Activated CD4-positive, CD25-positive, alpha-beta regulatory T cell (primary cell): Measurements from ENCODE around the gene LPP.

Experiments used
- DNase-seq, 4 experiments: peaks; one replicate each; lab custom pipeline; 2025; lab: John Stamatoyannopoulos, UW

The LPP gene

DNA sequence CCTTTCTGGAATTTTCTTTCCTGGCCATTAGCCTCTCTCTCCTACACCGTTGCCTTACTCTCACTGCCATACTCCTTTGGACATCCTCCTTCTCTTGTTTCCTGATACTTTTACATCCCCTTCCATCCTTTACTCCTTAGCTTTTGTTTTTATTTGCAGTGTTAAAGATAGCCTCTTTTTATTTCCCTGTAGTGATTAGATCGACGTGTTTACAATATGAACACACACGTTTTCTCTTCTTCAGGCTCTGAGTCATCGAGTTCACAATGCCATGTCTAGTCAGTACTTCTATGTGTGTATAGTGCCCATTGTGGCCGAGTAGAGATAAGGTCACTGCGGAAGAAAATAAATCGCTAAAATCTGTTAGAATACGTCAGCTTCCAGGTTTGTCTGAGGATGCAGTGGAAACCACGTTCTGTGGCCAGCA, 208.5 kb downstream of the LPP start:
- no peak for DNase-seq

DNA sequence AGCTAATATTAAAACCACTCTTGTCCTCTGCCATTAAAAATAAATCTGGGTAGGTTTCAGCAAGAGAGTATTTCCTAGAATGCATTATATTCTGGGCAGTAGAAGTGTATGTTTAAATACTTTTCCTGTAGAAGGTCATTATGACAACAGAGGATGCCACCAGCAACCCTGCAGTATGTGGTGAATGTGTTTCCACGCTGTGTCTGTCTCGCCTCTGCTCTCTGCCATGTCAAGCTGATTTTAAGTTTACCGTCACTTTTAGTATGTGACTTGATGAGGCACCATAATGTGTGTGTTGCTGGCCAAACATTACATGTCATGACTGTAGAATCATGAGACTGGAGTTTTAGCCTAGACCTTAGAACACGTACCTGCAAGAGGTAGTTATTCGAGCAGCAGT, 211.2 kb downstream of the LPP start:
- DNase-seq = no peak

DNA sequence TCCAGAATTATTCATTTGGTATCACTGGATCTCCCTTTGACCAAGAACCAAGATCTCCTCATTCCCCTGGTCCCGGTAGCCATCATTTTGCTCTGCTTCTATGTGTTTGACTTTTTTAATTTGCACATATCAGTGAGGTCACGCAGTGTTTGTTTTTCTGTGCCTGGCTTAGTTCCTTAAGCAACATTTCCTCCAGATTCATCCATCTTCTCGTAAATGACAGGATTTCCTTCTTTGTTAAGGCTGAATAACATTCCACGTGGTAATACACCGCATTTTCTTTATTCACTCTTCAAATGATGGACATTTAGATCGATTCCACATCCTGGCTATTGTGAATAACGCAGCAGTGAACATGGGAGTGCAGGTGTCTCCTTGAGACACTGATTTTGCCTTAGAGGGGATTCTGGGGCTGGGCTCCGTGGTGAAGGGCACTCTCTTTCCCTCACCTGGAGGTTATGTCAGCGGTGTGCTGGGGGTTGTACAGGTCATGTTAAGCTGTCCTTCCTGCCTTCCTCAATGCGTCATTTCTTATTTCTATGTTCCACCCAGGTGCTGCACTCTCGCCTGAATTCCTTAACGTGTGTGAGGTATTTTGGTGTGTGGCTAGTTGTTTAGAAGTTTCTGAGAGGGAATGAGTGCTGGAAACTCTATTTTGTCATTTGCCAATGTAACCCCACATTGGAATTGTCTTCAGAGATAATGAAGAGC, 212.2 kb downstream of the LPP start:
- no peak for DNase-seq

DNA sequence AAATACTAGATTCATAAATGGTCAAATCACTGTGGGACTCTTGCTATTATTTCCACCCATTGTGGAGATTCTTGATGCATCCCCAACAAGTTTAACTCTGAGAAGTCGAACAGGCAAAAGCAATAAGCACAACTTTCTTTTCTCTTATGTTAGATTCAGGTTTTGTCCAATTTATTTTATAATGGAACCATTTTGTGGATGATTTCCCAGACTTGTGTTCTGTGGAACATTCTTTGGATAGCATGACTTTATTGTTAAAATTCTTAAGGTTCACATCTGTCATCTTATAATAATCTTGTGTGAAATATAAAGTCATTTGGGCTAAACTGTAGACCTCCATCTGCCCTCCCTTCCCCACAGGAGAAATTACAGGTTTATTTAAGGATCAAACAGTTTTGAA, 213.7 kb downstream of the LPP start:
- DNase-seq = no peak

DNA sequence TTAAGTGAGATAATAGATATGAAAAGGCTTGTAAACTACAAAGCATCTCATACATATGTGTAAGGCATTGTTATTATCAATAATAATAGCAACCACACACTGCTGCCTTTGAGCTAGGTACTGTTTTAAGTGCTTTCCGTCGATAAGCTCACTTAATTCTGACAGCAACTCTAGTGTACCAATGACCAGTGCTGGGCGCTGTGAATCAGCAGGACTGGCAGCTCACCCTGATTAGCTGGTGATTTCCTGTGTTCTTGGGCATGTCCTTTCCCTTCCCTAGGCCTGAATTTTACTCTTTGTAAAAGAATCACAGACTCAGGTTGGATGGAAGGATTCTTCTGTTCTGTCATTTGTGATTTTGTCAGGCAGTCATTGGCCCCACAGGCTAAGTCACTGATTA, 215.6 kb downstream of the LPP start:
- DNase-seq = no peak

DNA sequence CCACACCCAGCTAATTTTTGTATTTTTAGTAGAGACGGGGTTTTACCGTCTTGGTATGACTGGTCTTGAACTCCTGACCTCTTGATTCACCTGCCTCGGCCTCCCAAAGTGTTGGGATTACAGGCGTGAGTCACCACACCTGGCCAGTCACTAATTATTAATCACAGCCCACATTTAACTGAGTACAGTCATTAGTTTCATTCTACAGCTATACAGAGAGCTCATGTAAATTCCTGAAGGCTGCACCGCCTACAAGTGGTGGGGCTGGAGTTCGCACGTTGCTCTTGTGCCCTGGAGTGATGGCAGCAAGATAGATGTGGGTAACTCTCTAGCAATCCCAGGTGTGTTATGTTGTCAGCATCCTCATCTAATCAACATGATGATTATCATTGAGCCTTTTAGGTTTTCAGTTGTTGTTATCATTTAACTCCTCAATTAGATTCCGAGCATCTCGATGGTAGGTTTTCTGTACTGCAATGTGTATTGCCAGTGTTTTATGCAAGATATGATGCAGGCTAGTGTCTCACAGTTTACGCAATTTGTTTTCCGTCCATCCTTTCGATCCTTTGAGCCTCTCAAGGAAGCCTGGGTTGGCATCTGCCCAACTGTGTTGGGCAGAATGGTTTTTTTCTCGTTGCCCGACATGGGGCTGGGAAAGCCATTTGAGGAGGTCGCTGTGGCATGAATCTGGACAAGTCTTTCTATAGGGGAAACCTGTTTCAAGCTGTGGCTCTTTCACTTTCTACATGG, 216.3 kb downstream of the LPP start:
- DNase-seq = no peak

DNA sequence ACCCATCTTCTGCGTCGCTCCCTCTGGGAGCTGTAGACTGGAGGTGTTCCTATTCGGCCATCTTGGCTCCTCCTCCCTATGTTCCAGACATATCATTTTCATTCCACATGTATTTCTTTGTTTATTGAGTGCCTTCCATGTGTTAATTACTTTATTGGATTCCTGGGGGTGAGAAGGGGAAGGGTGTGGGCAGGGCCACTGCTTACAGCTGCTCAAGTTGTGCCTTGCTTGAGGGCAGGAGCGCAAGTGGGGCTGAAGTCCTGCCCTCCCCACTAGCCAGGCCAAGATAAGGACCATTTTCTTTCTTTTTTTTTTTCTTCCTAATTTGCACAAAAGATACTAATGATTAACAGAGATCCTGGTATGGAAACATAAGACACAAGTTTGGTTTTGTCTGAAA, 224.8 kb downstream of the LPP start:
- no peak for DNase-seq

DNA sequence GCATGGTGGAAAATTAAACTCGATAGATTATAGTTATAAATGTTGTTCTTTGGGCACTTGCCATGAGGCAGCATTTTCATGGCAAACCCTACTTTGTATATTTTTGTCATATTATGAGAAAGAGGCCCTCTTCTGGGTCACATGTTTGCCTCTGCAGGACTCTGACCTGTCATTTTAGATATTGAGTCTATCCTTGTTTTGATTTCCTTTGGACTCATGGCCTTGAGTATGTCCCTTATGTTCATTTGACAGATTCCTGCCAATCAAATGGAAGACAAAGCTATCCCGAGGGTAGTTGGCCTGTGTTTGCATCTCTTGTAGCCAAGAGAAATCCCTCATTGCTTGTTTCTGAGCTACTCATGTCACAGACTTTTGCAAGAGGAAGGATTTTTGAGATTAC, 226.3 kb downstream of the LPP start:
- DNase-seq = no peak

DNA sequence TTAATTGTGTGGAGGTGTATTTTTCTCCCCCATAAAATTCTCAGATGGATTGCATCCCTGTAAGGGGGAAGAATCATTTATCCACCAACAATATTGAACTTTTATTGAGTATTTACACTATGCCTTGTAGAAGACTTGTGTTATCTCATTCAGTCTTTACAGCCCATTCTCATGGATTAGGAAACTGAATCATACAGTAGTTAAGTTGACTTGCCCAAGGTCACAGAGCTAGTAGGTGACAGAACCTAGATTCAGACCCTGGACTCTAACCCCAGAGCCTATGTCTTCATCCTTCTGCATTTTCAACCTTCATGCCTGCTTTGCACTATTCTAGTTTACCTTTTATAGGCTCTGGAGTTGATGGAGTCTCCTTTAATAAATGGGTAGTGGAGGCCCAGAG, 226.8 kb downstream of the LPP start:
- no peak for DNase-seq

DNA sequence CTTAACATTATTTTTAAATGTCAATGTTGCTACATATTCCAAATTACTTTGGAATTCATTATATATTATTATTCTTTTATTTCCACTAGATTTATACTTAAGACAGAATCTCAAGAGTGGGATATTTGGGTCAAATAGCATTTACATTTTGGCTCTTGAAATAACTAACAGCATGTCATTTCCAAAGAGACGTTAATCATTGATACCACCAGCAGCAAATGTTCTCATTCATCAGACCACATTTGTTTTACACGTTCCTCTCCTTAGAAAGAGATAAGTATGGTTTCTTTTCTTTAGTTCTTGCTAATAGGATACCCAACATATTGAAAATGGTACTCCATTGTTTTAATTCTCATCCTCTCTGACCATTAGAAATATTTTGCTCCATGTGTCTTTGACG, 229.8 kb downstream of the LPP start:
- no peak for DNase-seq

DNA sequence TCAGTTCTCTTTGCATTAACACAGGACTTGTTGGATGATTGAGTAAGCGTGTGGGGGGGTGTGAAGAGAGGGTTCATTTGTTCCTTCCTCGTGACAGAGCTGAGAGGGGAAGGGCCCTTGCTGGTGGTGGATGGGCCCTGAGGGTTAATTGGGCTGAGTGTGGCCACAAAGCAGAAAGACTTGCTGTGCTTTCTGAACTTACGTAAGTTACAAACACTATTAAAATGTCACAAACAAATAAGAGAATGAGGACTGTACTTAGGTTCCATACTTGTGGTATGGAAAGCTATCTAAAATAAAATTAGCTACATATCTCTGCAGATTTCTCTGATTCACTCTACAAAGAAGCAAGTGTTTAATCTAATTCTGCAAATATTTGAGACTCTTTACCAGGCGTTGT, 231.3 kb downstream of the LPP start:
- no peak for DNase-seq

DNA sequence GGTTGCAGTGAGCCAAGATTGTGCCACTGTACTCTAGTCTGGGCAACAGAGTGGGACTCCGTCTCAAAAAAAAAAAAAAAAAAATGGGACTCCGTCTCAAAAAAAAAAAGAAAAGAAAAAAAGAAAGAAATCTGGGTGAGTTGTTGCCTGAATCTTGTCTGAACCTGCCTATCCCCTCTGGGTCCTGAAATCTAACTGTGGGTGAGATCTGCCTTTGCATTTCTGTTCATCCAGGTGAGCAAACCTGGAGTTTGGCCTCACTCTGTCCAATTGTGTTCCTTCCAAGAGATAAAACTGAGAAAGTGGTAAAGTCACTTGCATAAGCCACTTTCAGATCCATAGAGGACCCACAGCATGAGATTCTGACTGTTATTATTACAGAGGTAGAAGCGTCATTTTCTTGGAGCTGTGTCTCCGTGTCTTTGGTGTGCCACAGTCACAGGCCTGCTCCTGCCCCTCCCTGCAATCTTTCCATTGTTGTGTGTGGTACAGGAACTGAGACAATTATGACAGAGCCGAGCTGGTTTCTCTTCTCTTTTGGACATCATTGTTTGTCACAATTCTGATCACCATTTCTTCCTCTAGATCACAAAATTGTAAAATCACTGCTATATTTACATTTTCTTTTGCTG, 235.9 kb downstream of the LPP start:
- DNase-seq = no peak

DNA sequence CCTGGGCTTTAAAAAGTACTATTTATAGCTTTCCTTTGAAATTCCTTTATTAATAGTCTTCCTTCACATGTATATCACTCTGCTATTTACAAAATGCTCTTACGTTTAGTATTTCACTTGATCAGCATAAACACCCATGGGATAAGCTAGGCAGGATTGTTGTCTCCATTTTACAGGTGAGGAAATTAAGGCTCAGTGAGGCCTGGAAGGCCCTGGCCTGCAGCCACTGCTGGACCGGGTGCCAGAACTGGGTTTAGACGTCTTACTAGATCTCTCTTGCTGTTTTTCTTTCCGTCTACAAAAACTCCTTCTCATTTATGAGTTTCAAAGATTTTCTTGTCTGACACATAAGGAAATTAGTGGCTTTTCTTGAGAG, 236.4 kb downstream of the LPP start:
- DNase-seq = no peak

DNA sequence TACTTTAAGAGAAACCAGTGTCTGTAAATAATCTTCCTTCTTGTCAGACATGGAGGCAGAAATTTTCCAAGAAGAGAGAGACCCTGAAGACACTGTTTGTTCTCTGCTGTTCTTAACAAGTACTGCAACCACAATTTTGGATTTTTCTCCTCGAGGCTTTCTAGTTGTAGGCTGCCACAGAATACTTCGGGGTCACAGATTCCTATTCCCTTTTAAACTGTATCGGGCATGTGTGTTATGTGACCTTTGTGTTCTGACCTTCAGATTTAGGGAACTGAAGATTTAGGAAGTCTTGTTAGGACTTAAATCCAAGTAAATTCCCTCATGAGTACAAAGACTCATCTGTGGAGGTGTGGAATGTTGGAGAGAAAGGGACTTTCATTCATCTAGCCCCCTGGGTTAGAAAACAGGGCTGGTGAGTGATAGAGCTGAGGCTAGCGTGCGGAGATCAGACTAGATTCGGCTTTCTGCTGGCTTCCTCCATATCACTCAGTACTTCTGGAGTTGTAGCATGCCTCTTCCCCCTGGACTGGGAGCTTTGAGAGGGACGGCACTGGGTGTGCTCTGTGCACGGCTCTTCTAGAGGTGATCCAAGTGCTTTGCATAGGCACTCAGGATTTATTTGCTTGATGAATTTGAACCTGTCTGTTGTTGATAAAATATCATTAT, 237.0 kb downstream of the LPP start:
- no peak for DNase-seq

DNA sequence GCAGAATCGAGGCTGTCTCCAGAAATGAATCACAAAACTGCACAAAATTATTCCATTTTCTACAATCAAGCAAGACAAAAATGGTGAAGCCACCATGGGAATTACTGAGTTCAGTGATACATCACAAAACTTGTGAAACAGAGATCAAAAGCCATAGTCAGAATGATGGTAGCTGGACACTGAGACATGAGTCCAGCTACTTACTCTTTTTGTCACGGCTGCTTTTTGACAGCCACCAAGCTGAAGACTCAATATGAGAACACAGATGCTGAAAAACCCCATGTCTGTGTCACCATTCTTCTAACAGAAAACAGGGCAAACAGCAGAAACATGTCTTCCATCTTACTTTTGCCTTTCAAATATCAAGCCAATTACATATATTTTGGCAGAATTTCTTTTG, 237.6 kb downstream of the LPP start:
- DNase-seq = no peak

DNA sequence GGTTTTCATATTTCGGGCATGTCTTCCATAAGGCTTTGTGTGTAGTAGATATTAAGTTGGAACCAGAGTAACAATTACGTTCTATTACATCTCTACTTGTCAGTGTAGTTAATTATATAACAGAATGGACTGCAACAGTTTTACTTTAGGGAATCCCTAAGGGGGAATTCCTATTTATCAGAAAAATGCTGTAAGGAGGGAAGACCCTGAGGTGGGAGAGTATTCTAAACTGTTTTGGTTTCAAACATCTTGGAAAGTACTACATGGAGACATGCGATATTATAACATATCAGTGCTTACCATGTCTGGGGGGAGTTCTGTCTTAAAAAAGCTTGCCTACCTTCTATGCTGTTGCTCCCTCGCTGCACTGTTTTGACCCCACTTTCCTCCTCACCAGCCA, 238.1 kb downstream of the LPP start:
- no peak for DNase-seq

DNA sequence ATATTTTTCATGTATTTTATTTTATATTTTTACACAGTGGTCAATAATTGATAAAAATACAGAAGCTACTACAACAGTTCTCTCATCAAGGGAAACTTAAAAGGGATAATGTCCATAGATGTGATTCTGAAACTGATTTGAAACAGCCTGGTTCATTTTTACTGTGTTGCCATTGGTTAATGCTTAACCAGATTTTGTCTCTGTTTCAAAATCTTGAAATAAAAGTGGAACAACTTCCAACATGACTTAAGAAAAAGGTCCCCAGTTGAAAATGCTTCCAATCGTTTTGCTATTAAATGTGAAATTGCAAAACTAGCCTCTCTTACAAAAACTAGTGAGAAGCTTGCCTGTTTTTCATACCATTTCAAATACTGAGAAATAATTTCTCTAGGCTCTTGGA, 240.7 kb downstream of the LPP start:
- no peak for DNase-seq

DNA sequence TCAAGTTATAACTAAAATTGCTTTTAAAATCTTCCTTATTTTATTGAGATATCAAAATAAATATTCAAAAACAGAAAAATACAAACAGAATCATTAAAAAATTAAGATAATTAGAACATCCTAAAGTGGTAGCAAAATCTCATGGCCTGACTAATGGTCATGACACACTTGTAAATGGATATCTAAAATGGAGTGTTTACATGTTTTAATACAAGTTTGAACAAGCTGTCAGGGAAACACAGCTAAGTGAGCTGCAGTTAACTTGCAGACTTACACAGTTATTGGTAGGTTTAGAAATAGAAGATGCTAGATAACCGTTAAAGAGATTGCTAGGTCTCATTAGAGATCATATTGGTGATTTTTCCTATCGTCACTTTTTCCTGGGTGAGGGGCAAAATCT, 242.3 kb downstream of the LPP start:
- DNase-seq = no peak

DNA sequence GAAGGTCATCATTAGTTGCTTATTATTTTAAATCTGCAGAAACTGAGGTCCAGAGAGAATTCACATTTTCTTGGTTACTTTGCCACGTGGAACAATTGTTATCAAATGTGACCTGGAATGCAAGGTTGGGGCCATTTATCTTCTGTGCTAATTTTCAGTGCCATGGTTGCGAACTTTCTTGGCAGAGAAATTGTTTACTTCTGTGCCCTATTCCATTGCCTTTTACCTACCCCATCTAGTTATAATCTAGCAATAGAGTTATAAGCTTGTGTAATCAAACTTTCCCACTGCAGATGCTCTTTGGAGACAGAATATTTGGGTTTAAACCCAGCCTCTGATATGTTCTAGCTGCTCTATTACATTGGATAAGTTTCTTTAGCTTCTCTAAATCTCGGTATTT, 242.9 kb downstream of the LPP start:
- DNase-seq = no peak

DNA sequence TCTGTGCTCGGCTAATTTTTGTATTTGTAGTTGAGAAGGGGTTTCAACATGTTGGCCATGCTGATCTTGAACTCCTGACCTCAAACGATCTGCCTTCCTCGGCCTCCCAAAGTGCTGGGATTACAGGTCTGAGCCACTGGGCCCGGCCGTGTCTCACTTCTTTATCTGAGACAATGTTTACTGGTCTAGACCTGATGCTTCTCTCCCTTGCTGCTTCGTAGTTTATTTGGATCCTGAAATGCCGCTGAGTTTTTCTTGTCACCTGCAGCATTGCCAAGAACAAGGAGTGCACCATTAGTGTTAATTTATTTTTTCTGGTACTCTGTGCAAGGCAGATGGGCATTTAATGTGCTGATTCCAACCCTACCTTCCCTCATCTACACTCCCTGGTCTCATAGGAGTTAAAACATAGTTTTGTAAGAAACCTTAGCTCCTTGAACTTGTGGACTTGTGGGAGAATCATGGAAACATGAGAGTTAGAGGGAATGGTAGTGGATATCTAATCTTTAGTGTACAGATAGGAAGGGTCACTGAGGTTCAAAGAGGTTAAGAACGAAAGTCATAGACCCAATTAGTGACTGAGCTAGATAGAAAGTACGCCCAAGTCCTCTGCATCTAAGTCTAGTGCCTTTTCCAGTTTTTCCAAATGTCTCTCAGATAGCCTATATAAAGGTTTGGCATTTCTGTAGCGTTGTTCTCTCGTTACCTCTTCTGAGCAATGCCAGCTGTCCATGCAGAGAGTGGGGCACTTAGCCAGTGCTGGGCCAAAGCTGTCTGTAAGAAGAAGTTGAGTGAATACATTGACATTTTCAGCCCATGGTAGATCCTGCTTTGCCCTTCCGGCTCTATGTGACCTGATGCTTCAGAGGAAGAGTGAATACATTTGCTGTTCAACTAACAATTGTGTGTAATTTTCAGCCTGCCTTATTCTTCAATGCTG, 244.1 kb downstream of the LPP start:
- DNase-seq = no peak

DNA sequence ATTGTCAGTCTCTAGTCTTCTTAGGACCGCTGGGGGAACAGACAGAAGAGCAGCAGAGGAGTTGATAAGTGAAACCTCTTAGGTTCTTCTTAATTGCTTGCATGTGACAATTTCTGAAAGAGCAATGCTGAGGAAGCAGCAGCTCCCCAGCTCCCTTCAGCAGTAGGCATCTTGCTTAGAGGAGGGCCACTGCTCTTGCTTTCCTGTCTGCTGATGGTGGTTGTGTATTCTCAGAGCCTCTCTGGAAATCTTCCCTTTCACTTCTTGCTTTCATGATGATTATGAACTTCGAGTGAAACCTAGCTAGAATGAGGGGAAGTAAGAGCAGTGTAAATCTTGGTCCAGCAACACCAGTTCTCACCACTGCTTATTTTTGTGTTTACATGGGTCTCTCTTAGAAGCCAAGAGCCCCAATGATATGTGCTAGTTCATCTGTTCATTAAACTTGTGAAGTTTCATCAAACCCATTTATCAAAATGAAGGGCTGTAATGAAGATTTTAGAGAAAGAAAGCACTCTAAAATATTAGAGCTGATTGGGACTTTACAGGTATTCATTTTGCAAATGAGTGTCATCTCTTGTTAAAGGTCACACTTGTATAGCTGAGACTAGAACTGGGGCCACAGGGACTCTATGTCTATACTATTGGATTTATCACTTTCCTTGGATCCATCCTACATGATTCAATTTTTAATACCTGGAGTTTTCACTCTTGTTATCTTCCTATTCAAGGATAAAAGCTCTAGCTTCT, 246.7 kb downstream of the LPP start:
- no peak for DNase-seq
